H1 (cell line): Measurements from ENCODE around the gene SLC44A5. TPM values are rescaled to one million over a fixed set of nuclear protein-coding genes. Genes with fewer than 3 reads are reported as not detected.

Experiments
- CTBP2 ChIP-seq: IDR thresholded peaks from 2 replicates; pipeline ENCODE4 v1.7.0; 2011; ENCODE audit warnings: borderline replicate concordance, mild to moderate bottlenecking, moderate library complexity, mixed read lengths, low read length; ENCODE audit not compliant: insufficient read depth, insufficient read length
- FOSL1 ChIP-seq: IDR thresholded peaks from 2 replicates; pipeline ENCODE4 v1.6.1; 2011; ENCODE audit warnings: mild to moderate bottlenecking, low read depth, low read length, moderate library complexity; ENCODE audit not compliant: insufficient read depth
- RNF2 ChIP-seq: fragments of 200-900, 300-1000 bp; sonication (generic); IDR thresholded peaks from 2 replicates; pipeline ENCODE4 v1.7.1; 2016; ENCODE audit warnings: borderline replicate concordance, low read depth, mild to moderate bottlenecking, antibody characterized with exemption, low read length; ENCODE audit not compliant: poor library complexity, severe bottlenecking; ENCODE audit errors: missing control alignments
- RXRA ChIP-seq: IDR thresholded peaks from 2 replicates; pipeline ENCODE4 v1.6.1; 2011; ENCODE audit warnings: low read depth, mild to moderate bottlenecking, low read length, moderate library complexity; ENCODE audit not compliant: insufficient read depth
- SIRT6 ChIP-seq: IDR thresholded peaks from one replicate; pipeline ENCODE4 v1.7.1; 2012; ENCODE audit warnings: low read length, inconsistent platforms
- SP4 ChIP-seq: IDR thresholded peaks from 2 replicates; pipeline ENCODE4 v1.6.1; 2012; ENCODE audit warnings: low read length, inconsistent platforms
- TEAD4 ChIP-seq: IDR thresholded peaks from 2 replicates; pipeline ENCODE4 v1.6.1; 2012; ENCODE audit warnings: low read depth, low read length, inconsistent platforms, mixed read lengths
- polyA plus RNA-seq, 7 experiments: library from polyadenylated mRNA; depleted of rRNA in 3 of 7; stranded (reverse) in 5 of 7; unstranded in 2 of 7; fragments of >200 nt in 5 of 7; fragments of 200-250 nt in 2 of 7; gene quantifications; 1 replicate in 5 of 7; 2 replicates in 1 of 7; 4 replicates in 1 of 7; pipeline versions ENCODE4 v1.2.1 to v1.2.3, GENCODE V29; 2011 to 2013; ENCODE audit warnings: missing spikeins in 2 of 7, mixed read lengths in 2 of 7
- total RNA-seq: library from RNA; stranded (reverse); fragmentation: NEBNext Ultra II Directional; extraction: Animal tissue kit (Norgen Biotek cat#: 25700); gene quantifications from 2 replicates; pipeline ENCODE4 v1.2.1, GENCODE V29; 2021
- TF ChIP-seq, protein P1 (sequence below): fragments of 300-600 bp; sonication (generic); IDR thresholded peaks from 2 replicates; pipeline ENCODE4 v1.7.1; 2012; ENCODE audit warnings: low read length, moderate library complexity, mild to moderate bottlenecking, inconsistent platforms; ENCODE audit not compliant: insufficient replicate concordance
- TF ChIP-seq, protein P2 (sequence below), 3 experiments: IDR thresholded peaks; 1 replicate in 2 of 3; 2 replicates in 1 of 3; pipeline versions ENCODE4 v1.5.1 to v1.6.1; 2011; ENCODE audit warnings: low read length in 3 of 3, mild to moderate bottlenecking in 3 of 3, inconsistent platforms in 2 of 3, low read depth in 1 of 3, moderate library complexity in 1 of 3; ENCODE audit not compliant: insufficient read depth in 1 of 3; ENCODE audit errors: control extremely low read depth in 1 of 3

Gene SLC44A5
- total and polyA plus RNA-seq, 2 of the 8 experiments (the other 6 are each of a cell fraction or from before 2014, with no cell fraction given): 1.8 to 3.3 TPM

DNA sequence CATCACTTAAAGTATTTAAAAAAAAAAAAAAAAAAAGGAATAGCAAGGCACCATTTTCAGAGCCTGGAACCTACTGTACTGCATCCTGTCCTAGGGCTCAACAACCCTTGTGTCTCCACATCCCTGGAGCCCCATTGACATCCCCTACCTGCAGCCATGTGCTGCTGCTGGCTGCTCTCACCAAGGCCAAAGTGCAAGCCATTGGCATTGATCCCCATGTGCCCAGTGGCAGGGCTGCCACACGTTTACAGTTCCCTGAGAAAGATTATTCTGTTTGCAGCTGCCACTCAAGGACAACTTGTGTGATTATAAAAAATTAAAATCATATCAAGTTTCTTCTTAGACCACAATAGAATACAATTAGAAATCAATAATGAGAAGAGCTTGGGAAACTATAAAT lies 346.8 kb downstream of the SLC44A5 start (continued):
- TF ChIP-seq, protein P1, sequence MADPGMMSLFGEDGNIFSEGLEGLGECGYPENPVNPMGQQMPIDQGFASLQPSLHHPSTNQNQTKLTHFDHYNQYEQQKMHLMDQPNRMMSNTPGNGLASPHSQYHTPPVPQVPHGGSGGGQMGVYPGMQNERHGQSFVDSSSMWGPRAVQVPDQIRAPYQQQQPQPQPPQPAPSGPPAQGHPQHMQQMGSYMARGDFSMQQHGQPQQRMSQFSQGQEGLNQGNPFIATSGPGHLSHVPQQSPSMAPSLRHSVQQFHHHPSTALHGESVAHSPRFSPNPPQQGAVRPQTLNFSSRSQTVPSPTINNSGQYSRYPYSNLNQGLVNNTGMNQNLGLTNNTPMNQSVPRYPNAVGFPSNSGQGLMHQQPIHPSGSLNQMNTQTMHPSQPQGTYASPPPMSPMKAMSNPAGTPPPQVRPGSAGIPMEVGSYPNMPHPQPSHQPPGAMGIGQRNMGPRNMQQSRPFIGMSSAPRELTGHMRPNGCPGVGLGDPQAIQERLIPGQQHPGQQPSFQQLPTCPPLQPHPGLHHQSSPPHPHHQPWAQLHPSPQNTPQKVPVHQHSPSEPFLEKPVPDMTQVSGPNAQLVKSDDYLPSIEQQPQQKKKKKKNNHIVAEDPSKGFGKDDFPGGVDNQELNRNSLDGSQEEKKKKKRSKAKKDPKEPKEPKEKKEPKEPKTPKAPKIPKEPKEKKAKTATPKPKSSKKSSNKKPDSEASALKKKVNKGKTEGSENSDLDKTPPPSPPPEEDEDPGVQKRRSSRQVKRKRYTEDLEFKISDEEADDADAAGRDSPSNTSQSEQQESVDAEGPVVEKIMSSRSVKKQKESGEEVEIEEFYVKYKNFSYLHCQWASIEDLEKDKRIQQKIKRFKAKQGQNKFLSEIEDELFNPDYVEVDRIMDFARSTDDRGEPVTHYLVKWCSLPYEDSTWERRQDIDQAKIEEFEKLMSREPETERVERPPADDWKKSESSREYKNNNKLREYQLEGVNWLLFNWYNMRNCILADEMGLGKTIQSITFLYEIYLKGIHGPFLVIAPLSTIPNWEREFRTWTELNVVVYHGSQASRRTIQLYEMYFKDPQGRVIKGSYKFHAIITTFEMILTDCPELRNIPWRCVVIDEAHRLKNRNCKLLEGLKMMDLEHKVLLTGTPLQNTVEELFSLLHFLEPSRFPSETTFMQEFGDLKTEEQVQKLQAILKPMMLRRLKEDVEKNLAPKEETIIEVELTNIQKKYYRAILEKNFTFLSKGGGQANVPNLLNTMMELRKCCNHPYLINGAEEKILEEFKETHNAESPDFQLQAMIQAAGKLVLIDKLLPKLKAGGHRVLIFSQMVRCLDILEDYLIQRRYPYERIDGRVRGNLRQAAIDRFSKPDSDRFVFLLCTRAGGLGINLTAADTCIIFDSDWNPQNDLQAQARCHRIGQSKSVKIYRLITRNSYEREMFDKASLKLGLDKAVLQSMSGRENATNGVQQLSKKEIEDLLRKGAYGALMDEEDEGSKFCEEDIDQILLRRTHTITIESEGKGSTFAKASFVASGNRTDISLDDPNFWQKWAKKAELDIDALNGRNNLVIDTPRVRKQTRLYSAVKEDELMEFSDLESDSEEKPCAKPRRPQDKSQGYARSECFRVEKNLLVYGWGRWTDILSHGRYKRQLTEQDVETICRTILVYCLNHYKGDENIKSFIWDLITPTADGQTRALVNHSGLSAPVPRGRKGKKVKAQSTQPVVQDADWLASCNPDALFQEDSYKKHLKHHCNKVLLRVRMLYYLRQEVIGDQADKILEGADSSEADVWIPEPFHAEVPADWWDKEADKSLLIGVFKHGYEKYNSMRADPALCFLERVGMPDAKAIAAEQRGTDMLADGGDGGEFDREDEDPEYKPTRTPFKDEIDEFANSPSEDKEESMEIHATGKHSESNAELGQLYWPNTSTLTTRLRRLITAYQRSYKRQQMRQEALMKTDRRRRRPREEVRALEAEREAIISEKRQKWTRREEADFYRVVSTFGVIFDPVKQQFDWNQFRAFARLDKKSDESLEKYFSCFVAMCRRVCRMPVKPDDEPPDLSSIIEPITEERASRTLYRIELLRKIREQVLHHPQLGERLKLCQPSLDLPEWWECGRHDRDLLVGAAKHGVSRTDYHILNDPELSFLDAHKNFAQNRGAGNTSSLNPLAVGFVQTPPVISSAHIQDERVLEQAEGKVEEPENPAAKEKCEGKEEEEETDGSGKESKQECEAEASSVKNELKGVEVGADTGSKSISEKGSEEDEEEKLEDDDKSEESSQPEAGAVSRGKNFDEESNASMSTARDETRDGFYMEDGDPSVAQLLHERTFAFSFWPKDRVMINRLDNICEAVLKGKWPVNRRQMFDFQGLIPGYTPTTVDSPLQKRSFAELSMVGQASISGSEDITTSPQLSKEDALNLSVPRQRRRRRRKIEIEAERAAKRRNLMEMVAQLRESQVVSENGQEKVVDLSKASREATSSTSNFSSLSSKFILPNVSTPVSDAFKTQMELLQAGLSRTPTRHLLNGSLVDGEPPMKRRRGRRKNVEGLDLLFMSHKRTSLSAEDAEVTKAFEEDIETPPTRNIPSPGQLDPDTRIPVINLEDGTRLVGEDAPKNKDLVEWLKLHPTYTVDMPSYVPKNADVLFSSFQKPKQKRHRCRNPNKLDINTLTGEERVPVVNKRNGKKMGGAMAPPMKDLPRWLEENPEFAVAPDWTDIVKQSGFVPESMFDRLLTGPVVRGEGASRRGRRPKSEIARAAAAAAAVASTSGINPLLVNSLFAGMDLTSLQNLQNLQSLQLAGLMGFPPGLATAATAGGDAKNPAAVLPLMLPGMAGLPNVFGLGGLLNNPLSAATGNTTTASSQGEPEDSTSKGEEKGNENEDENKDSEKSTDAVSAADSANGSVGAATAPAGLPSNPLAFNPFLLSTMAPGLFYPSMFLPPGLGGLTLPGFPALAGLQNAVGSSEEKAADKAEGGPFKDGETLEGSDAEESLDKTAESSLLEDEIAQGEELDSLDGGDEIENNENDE: no peak
- TF ChIP-seq FOSL1: no peak
- TF ChIP-seq TEAD4: no peak
- TF ChIP-seq, protein P2, sequence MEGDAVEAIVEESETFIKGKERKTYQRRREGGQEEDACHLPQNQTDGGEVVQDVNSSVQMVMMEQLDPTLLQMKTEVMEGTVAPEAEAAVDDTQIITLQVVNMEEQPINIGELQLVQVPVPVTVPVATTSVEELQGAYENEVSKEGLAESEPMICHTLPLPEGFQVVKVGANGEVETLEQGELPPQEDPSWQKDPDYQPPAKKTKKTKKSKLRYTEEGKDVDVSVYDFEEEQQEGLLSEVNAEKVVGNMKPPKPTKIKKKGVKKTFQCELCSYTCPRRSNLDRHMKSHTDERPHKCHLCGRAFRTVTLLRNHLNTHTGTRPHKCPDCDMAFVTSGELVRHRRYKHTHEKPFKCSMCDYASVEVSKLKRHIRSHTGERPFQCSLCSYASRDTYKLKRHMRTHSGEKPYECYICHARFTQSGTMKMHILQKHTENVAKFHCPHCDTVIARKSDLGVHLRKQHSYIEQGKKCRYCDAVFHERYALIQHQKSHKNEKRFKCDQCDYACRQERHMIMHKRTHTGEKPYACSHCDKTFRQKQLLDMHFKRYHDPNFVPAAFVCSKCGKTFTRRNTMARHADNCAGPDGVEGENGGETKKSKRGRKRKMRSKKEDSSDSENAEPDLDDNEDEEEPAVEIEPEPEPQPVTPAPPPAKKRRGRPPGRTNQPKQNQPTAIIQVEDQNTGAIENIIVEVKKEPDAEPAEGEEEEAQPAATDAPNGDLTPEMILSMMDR (IDR thresholded peaks at IDR 0.05; ENCODE audit: control extremely low read depth in 1 of 3, insufficient read depth in 1 of 3, low read depth in 1 of 3, low read length in 3 of 3): no peak
- TF ChIP-seq RNF2: no peak
- no peak for TF ChIP-seq RXRA
- TF ChIP-seq CTBP2: no peak
- no peak for TF ChIP-seq SP4
- TF ChIP-seq SIRT6: no peak
